GM21360 (cell line): ENCODE measurements around the gene MPDU1.

ENCODE experiments used
- ATAC-seq: cut with Tn5 transposase; IDR thresholded peaks from one replicate; pipeline ENCODE4 v1.9.1; 2021; ENCODE audit warnings: mild to moderate bottlenecking, moderate library complexity; ENCODE audit not compliant: unreplicated experiment

The MPDU1 gene

DNA sequence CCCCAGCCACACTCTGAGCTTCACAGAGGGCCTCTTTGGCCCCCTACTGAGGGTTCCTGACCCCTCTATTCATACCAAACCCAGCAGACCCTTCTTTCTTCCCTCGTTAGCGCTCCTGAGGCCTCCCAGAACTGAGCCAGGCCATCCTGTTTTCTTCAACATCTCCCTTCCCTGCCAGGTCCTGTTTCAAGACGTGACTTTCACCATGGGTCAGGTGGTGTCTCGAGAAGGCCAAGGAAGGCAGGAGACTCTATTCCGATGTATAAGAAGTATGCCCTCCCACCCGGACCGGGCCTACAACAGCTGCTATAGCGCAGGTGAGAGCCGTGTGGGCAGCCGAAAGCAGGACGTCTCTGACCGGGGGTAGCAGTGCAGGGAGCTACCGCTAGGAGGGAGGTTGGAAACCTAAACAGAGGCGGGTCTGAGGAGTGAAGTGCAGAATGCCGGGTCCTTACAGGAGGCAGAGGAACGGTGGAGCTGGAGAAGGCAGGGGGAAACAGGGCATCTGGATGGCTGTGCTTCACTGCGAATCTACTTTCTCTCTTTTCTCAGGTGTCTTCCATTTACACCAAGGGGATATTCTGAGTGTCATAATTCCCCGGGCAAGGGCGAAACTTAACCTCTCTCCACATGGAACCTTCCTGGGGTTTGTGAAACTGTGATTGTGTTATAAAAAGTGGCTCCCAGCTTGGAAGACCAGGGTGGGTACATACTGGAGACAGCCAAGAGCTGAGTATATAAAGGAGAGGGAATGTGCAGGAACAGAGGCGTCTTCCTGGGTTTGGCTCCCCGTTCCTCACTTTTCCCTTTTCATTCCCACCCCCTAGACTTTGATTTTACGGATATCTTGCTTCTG, 23.3 kb upstream of the MPDU1 start:
- no peak for ATAC-seq

DNA sequence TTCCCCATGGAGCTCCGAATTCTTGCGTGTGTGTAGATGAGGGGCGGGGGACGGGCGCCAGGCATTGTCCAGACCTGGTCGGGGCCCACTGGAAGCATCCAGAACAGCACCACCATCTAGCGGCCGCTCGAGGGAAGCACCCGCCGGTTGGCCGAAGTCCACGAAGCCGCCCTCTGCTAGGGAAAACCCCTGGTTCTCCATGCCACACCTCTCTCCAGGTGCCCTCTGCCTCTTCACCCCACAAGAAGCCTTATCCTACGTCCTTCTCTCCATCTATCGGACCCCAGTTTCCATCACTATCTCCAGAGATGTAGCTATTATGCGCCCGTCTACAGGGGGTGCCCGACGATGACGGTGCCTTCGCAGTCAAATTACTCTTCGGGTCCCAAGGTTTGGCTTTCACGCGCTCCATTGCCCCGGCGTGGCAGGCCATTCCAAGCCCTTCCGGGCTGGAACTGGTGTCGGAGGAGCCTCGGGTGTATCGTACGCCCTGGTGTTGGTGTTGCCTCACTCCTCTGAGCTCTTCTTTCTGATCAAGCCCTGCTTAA, 22.6 kb upstream of the MPDU1 start:
- ATAC-seq, result peak; percentile 40

DNA sequence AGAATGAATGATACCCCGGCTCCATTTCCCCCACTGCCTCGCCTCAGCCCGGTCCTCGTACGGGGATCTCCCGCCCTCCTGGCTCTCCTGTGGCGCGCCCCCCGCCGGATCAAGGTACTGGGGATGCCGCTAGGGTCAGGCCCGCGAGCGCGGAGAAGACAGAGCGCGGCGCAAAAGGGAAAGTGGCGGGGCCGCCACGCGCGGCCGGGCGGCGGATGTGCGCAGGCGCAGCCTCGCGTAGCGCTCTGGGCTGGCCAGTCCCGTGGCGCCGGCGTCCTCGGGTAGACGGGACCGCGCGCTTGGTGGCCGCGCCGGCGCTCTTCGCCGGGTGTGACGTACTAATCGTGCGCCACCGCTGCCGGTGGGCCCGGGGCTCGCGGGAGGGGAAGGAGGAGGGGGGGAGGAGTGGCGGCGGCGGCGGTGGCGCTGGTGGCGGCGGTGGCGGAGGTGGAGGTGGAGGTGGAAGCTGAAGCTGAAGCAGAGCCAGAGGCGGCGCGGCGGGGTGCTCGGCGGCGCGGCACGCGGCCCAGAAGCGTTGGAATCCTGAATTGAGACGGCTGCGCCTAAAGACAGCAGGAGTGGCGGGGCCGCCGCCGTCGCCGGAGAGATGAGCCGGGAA, 22.0 kb upstream of the MPDU1 start, which contains the start of gene SENP3:
SENP3 (plus strand) TSS at position 331 of the 619 bp plus-strand sequence. CDS start 1,158 bp downstream, outside the sequence.
- peak; percentile 54 for ATAC-seq

DNA sequence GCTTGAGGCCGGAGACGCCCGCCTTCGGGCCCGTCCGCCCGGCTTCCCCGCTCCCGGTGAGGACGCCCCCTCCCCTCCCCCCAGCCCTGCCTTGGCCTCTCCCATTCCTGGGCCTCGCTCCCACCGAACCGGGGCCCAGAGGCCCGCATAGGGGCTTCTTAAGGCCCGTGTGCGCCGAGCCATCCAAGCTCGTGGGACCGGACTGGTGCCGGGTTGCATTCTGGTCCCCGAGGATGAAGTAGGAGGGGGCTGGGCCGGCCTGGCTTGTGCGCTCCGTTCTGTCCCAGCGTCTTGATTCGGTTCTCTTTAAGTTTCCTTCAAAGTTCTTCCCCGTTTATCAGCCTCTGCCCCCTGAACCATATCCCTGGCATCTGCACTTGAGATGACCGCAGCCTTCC, 21.4 kb upstream of the MPDU1 start:
- ATAC-seq, result peak; percentile 8

DNA sequence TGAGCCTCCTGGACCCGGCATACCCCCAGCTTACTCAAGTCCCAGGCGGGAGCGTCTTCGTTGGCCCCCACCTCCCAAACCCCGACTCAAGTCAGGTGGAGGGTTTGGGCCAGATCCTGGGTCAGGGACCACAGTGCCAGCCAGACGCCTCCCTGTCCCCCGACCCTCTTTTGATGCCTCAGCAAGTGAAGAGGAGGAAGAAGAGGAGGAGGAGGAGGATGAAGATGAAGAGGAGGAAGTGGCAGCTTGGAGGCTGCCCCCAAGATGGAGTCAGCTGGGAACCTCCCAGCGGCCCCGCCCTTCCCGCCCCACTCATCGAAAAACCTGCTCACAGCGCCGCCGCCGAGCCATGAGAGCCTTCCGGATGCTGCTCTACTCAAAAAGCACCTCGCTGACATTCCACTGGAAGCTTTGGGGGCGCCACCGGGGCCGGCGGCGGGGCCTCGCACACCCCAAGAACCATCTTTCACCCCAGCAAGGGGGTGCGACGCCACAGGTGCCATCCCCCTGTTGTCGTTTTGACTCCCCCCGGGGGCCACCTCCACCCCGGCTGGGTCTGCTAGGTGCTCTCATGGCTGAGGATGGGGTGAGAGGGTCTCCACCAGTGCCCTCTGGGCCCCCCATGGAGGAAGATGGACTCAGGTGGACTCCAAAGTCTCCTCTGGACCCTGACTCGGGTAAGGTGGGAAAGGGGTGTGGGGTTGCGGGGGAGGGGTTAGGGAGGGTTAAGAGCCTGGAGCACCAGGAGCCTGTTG, 20.4 kb upstream of the MPDU1 start:
- no peak for ATAC-seq

DNA sequence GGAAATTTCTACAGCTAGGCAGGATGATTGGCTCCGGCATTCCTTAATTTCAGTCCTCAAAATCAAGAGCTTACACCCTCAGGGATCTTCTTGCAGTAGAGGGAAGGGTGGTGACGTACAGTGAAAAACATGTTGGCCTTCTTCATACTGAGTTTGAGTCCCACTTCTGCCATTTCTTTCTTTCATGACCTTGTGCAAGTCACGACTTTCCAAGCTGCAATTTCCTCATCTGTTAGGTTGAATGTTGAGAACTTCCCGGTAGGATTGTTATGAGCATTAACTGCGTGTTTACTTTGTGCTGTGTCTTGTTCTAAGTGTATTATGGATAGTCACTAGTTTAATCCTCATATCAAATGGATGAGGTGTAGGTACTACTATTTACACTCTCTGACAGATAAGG, 14.1 kb upstream of the MPDU1 start:
- no peak for ATAC-seq

DNA sequence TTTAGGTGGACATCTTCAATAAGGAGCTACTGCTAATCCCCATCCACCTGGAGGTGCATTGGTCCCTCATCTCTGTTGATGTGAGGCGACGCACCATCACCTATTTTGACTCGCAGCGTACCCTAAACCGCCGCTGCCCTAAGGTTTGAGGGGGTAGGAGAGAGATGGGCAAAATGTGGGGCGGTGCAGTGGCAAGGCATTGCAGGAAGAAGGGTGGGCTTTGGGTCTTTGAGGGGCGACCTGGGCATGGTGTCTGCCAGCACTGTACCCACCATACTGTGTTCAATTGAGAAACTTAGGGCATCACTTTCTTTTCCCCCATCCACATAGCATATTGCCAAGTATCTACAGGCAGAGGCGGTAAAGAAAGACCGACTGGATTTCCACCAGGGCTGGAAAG, 13.3 kb upstream of the MPDU1 start:
- ATAC-seq, result no peak

DNA sequence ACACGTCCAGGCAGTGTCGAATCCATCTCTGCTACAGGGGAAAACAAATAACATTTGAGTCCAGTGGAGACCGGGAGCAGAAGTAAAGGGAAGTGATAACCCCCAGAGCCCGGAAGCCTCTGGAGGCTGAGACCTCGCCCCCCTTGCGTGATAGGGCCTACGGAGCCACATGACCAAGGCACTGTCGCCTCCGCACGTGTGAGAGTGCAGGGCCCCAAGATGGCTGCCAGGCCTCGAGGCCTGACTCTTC, 11.4 kb upstream of the MPDU1 start:
- ATAC-seq, result no peak

DNA sequence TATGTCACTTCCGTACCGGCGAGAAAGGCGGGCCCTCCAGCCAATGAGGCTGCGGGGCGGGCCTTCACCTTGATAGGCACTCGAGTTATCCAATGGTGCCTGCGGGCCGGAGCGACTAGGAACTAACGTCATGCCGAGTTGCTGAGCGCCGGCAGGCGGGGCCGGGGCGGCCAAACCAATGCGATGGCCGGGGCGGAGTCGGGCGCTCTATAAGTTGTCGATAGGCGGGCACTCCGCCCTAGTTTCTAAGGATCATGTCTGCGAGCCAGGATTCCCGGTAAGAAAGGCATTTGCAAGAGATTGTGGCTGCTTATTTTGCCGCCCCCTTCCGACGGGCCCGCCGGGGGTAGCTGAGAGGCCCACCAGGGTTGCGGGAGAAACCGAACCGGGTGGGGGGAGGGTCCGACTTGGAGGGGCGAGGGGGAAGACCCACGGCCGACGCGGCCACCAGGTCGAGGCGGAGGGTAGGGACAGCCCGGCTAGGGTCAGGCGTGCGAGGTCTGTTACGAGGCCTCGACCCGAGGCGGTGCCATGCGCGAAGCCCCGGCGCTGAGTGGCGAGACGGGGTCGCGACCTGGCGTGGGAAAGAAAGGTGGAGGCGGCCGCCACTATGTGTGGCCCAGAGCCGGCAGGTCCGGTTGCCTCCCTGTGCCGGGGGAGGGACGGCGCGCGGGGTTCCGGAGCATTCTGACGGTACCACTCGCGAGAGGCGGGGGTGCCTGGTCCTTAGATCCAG, 10.9 kb upstream of the MPDU1 start:
- ATAC-seq, result peak; percentile 83

DNA sequence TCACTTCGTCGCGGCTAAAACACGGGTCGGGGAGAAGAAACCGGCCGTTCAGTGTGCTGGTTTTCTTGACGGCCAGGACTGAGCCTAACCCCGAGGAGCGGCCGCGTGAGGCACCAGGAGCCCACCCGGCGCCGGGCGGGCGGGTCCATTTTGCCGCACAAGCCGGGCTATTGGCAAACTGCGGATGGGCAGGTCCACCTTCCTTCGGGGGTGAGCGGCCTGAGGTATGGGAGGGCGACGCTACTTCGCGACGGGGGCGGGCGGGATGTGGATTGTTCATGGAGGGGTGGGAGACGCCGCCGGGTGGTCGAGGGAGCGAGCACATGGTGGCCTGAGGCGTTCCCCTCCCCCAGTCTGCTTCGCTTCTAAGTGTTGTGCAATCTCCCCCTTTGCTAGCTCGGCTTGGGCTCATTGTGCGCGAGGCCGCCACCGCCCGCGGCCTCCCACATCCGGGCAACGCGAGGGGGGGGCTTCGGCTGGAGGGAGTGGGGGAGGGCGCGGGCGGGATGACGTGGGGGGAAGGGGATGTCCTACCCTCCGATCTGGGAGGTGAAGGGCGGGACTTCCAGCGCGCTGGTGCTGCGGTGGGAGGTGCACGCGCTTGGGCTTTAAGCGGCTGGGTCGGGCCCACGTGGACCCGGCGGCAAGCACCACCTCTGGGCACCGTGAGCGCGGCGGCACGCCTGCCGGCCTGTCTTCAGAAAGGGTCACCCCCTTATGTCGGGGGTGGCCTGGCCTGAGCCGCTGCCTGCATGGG, 10.2 kb upstream of the MPDU1 start:
- no peak for ATAC-seq

DNA sequence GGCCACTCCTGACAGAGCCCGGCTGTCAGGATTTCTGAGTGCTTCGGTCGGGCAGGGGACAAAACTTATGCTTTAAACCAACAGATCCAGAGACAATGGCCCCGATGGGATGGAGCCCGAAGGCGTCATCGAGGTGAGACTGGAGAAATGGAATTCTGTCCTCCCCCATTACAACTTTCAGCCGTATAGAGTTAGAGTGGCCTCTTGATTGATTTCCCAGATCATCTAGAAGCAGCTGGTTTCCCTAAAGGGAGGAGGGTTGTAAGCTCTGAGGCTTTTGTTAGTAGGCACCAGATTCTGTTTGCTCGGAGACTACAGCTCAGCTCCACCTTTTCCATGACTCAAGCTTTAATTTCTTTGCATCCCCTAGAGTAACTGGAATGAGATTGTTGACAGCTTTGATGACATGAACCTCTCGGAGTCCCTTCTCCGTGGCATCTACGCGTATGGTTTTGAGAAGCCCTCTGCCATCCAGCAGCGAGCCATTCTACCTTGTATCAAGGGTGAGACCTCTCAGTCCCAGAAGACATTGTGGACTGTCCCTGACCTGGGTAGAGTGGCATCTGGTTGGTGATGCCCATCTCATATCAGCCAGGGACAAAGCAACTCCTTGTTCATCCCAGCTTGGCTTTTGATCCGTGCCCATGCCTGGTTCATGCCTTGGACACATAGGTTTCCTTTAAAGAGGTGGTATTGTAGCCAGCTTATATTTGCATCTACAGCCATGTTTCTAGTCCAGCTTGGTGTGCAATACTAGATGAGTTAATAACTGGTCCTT, 9.3 kb upstream of the MPDU1 start:
- no peak for ATAC-seq

DNA sequence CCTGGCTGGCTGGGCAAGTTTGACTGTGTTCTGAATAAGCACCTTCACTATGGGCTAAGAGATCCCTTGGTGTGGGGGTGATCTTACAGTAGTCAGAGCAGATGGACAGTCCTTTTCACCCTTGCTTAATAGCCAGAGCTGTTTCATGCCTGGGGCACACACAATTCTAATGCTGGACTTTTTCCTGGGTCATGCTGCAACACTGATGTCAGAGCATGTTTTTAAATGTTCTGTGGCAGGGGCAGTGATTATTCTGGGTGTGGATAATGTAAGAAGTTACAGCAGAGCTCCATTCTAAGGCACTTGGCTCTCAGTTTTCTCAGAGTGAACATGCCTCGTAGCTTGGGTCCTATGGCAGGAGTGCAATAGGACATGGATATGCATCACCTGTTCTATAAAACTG, 8.2 kb upstream of the MPDU1 start:
- ATAC-seq, result no peak

DNA sequence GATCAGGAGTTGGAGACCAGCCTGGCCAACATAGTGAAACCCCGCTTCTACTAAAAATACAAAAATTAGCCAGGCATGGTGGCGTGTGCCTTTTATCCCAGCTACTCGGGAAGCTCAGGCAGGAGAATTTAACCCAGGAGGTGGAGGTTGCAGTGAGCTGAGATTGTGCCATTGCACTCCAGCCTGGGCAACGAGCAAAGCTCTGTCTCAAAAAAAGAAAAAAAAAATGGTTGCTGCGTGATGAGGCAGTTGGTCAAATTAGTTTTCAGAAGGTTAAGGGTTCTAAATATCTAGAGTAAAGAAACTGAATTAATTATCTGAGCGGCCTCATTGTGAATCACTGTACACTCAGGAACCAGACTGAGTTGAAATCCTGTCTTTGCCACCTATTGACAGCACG, 7.7 kb upstream of the MPDU1 start:
- ATAC-seq, result no peak

DNA sequence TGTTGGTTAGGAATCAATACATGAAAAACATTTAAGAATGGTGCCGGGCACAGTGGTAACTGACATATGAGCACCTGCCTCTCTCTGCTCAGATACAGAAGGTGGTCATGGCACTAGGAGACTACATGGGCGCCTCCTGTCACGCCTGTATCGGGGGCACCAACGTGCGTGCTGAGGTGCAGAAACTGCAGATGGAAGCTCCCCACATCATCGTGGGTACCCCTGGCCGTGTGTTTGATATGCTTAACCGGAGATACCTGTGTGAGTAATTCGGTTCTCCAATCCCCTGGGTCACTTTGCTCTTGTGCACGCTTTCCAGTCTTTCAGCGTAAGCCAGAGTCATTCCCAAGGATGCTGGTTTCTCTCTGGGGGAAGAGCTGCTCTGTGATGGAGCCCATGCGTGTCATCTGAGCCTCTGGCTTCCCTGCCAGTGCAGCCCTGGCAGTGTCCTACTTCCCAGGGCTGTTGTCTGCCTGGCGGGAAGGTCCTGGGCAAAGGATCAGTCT, 7.2 kb upstream of the MPDU1 start:
- ATAC-seq, result no peak

DNA sequence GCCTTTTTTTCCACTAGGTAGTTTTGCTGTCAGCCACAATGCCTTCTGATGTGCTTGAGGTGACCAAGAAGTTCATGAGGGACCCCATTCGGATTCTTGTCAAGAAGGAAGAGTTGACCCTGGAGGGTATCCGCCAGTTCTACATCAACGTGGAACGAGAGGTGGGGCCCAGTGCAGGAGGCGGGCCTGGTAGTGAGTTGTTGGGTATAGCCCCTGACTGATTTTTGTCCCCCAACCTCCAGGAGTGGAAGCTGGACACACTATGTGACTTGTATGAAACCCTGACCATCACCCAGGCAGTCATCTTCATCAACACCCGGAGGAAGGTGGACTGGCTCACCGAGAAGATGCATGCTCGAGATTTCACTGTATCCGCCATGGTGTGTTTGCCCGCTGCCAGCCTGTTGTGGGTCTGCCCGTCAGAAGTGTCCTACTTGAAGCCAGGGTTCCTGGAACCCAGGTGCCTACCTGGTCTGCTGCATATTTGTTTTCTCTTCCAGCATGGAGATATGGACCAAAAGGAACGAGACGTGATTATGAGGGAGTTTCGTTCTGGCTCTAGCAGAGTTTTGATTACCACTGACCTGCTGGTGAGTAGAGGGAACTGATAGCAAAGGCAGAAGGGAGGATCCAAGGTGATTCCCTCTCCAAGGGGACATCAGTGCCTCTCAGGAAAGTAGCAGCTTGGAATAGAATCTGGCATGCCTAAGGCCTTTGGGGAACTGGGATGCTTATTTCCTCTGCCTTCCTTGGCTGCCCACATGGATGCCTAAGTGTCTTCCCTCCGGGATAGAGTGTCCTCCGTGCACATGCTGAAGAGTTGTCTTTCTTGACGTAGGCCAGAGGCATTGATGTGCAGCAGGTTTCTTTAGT, 6.1 kb upstream of the MPDU1 start:
- no peak for ATAC-seq

DNA sequence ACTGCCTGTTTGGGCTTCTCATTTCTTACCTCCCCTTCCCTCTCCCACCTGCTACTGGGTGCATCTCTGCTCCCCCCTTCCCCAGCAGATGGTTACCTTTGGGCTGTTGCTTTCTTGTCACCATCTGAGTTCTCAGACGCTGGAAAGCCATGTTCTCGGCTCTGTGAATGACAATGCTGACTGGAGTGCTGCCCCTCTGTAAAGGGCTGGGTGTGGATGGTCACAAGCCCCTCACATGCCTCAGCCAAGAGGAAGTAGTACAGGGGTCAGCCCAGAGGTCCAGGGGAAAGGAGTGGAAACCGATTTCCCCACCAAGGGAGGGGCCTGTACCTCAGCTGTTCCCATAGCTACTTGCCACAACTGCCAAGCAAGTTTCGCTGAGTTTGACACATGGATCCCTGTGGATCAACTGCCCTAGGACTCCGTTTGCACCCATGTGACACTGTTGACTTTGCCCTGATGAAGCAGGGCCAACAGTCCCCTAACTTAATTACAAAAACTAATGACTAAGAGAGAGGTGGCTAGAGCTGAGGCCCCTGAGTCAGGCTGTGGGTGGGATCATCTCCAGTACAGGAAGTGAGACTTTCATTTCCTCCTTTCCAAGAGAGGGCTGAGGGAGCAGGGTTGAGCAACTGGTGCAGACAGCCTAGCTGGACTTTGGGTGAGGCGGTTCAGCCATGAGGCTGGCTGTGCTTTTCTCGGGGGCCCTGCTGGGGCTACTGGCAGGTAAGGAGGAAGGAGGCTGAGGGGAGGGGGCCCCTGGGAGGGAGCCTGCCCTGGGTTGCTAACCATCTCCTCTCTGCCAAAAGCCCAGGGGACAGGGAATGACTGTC, 4.4 kb upstream of the MPDU1 start, which contains the start of gene CD68:
CD68 (plus strand) TSS at position 638 of the 833 bp plus-strand sequence; CDS start at position 678, 40 bp downstream.
- ATAC-seq, result no peak

DNA sequence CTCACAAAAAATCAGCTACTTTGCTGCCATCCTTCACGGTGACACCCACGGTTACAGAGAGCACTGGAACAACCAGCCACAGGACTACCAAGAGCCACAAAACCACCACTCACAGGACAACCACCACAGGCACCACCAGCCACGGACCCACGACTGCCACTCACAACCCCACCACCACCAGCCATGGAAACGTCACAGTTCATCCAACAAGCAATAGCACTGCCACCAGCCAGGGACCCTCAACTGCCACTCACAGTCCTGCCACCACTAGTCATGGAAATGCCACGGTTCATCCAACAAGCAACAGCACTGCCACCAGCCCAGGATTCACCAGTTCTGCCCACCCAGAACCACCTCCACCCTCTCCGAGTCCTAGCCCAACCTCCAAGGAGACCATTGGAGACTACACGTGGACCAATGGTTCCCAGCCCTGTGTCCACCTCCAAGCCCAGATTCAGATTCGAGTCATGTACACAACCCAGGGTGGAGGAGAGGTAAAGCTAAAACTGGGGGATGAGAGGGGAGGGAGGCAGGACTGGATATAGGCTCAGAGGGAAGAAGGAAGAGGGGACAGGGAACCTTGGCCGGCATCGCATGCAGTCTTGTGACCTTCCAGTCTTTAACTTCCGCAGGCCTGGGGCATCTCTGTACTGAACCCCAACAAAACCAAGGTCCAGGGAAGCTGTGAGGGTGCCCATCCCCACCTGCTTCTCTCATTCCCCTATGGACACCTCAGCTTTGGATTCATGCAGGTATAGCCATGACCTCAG, 3.6 kb upstream of the MPDU1 start:
- no peak for ATAC-seq
